ENCODE measurements around the gene TTLL8.
"Not testable (repeated sequence)": the region's sequence is repeated elsewhere in the genome, so short reads cannot be mapped to it uniquely, and the experiment has no call there.

The TTLL8 gene

GRCh38 chr22:49992921-49993648 lies 65.0 kb downstream of the TTLL8 start:
- Histone ChIP-seq H3K36me3 (no peaks in the 10 kb centered on the region), H3K4me3 (ENCODE audit: low read depth in 1 of 2, low read length in 1 of 2) (no peak overlapping the region)
- peak; percentile 60 for TF ChIP-seq CTCF (IDR thresholded peaks at IDR 0.05)

GRCh38 chr22:49991907-49992533 lies 66.1 kb downstream of the TTLL8 start:
- Histone ChIP-seq H3K27ac (no peak overlapping the region), H3K4me3 (ENCODE audit: low read depth in 1 of 2, low read length in 1 of 2) (no peak overlapping the region), H3K27me3 (peaks cover 19% of the 10 kb centered on the region), H3K4me1 (ENCODE audit: control insufficient read depth in 1 of 2, insufficient read depth in 1 of 2, low read depth in 1 of 2, low read length in 1 of 2) (no peaks in the 10 kb centered on the region), H3K36me3 (no peaks in the 10 kb centered on the region), H3K9me3 (no peaks in the 10 kb centered on the region)
- no peak for TF ChIP-seq CTCF (IDR thresholded peaks at IDR 0.05)

More at GRCh38 chr22:49992921-49993648, 65.0 kb downstream of the TTLL8 start:
- Histone ChIP-seq H3K9me3 (no peaks in the 10 kb centered on the region), H3K4me1 (ENCODE audit: control insufficient read depth in 1 of 2, insufficient read depth in 1 of 2, low read depth in 1 of 2, low read length in 1 of 2) (no peaks in the 10 kb centered on the region), H3K27me3 (peaks cover 13% of the 10 kb centered on the region), H3K27ac (no peak overlapping the region)

GRCh38 chr22:49991167-49991566 lies 66.9 kb downstream of the TTLL8 start:
- no peaks in the 10 kb centered on the region for H3K9me3 ChIP-seq

GRCh38 chr22:49989826-49990225 lies 68.3 kb downstream of the TTLL8 start:
- not testable (repeated sequence) for H3K36me3 ChIP-seq; H3K4me3 ChIP-seq (ENCODE audit: low read depth in 1 of 2, low read length in 1 of 2); H3K4me1 ChIP-seq (ENCODE audit: control insufficient read depth in 1 of 2, insufficient read depth in 1 of 2, low read depth in 1 of 2, low read length in 1 of 2); H3K9me3 ChIP-seq; H3K27ac ChIP-seq
- H3K27me3 ChIP-seq, result peaks cover 40% of the 10 kb centered on the region

More at GRCh38 chr22:49991167-49991566, 66.9 kb downstream of the TTLL8 start:
- Histone ChIP-seq H3K27me3 (peaks cover 26% of the 10 kb centered on the region), H3K36me3 (no peaks in the 10 kb centered on the region), H3K4me3 (ENCODE audit: low read depth in 1 of 2, low read length in 1 of 2) (no peak overlapping the region), H3K4me1 (ENCODE audit: control insufficient read depth in 1 of 2, insufficient read depth in 1 of 2, low read depth in 1 of 2, low read length in 1 of 2) (no peaks in the 10 kb centered on the region), H3K27ac (no peak overlapping the region)
- TF ChIP-seq CTCF (IDR thresholded peaks at IDR 0.05), result no peak

GRCh38 chr22:49986325-49986724 lies 71.8 kb downstream of the TTLL8 start:
- Histone ChIP-seq H3K4me1 (ENCODE audit: control insufficient read depth in 1 of 2, insufficient read depth in 1 of 2, low read depth in 1 of 2, low read length in 1 of 2) (peaks cover 0 to 8% of the 10 kb centered on the region in 2 experiments), H3K4me3 (ENCODE audit: low read depth in 1 of 2, low read length in 1 of 2) (no peak overlapping the region), H3K27me3 (peaks cover 64% of the 10 kb centered on the region), H3K36me3 (no peaks in the 10 kb centered on the region), H3K27ac (no peak overlapping the region), H3K9me3 (no peaks in the 10 kb centered on the region)
- no peak for TF ChIP-seq CTCF (IDR thresholded peaks at IDR 0.05)
